GM23248 (cell line): ENCODE measurements around the gene CDCA5. TPM values are rescaled to one million over a fixed set of nuclear protein-coding genes. Genes with fewer than 3 reads are reported as not detected.

Experiments
- DNase-seq: peaks from one replicate; pipeline ENCODE4 v3.0.0-alpha.2; 2015
- H2AFZ ChIP-seq: fragments of 200-600 bp; sonication (generic); 2 replicates; pipeline ENCODE4 v1.6.1; 2016; ENCODE audit warnings: antibody characterized with exemption
- H3F3A ChIP-seq: fragments of 200-600 bp; sonication (generic); 2 replicates; pipeline ENCODE4 v1.6.1; 2016; ENCODE audit warnings: mild to moderate bottlenecking, antibody characterized with exemption, mixed run types; ENCODE audit not compliant: insufficient read depth
- H3K27ac ChIP-seq: fragments of 200-600 bp; sonication (generic); 2 replicates; pipeline ENCODE4 v1.5.1; 2016; ENCODE audit warnings: mild to moderate bottlenecking
- H3K27me3 ChIP-seq: fragments of 200-600 bp; sonication (generic); replicated peaks from 2 replicates; pipeline ENCODE4 v1.6.1; 2016; ENCODE audit warnings: mild to moderate bottlenecking; ENCODE audit not compliant: insufficient read depth
- H3K36me3 ChIP-seq: fragments of 200-600 bp; sonication (generic); 2 replicates; pipeline ENCODE4 v1.6.1; 2016; ENCODE audit warnings: low read depth, mild to moderate bottlenecking
- H3K4me1 ChIP-seq: fragments of 200-600 bp; sonication (generic); 2 replicates; pipeline ENCODE4 v1.6.1; 2016; ENCODE audit warnings: mild to moderate bottlenecking; ENCODE audit not compliant: insufficient read depth
- H3K4me2 ChIP-seq: fragments of 200-600 bp; sonication (generic); one replicate; pipeline ENCODE4 v1.6.1; 2016; ENCODE audit warnings: mild to moderate bottlenecking; ENCODE audit not compliant: unreplicated experiment
- H3K4me3 ChIP-seq: fragments of 200-600 bp; sonication (generic); 2 replicates; pipeline ENCODE4 v1.5.1; 2016; ENCODE audit warnings: mild to moderate bottlenecking
- H3K79me2 ChIP-seq: fragments of 200-600 bp; sonication (generic); 2 replicates; pipeline ENCODE4 v1.6.1; 2016; ENCODE audit warnings: mild to moderate bottlenecking; ENCODE audit not compliant: insufficient read depth
- H3K9ac ChIP-seq: fragments of 200-600 bp; sonication (generic); 2 replicates; pipeline ENCODE4 v1.6.1; 2016; ENCODE audit warnings: mild to moderate bottlenecking
- H3K9me2 ChIP-seq: fragments of 200-600 bp; sonication (generic); 2 replicates; pipeline ENCODE4 v1.6.1; 2016; ENCODE audit warnings: mixed run types, mild to moderate bottlenecking, moderate library complexity; ENCODE audit not compliant: insufficient read depth
- H3K9me3 ChIP-seq: fragments of 200-600 bp; sonication (generic); one replicate; pipeline ENCODE4 v1.6.1; 2017; ENCODE audit warnings: low read depth
- H4K20me1 ChIP-seq: fragments of 200-600 bp; sonication (generic); 2 replicates; pipeline ENCODE4 v1.6.0; 2016; ENCODE audit not compliant: insufficient read depth
- EZH2 ChIP-seq: fragments of 200-600 bp; sonication (generic); IDR thresholded peaks from 2 replicates; pipeline ENCODE4 v1.6.1; 2018; ENCODE audit warnings: antibody characterized with exemption, mild to moderate bottlenecking; ENCODE audit not compliant: insufficient read depth, poor library complexity, severe bottlenecking
- EZH2phosphoT487 ChIP-seq: fragments of 200-600 bp; sonication (generic); IDR thresholded peaks from 2 replicates; pipeline ENCODE4 v1.6.1; 2018; ENCODE audit warnings: antibody characterized with exemption, moderate library complexity, mild to moderate bottlenecking, low read depth; ENCODE audit not compliant: insufficient read depth
- WGBS, 2 experiments: methylation state at CpG; one replicate each; pipeline ENCODE4 v1.1.6; 2015 to 2017; ENCODE audit warnings: low lambda C conversion rate in 2 of 2, low coverage in 1 of 2; ENCODE audit errors: missing lambda C conversion rate in 2 of 2; 5-methylcytosine and 5-hydroxymethylcytosine counted together
- in situ Hi-C: fragments of 300-500 bp; cut with MboI; formaldehyde crosslinking; loops from 2 replicates; pipeline ENCODE4 v1.15.0; 2020
- polyA plus RNA-seq: library from polyadenylated mRNA; unstranded; fragments of >200 nt; fragmentation: Nextera tagmentation; extraction: Ambion mirVana; gene quantifications from 2 replicates; pipeline ENCODE4 v1.2.1, GENCODE V29; 2016
- total RNA-seq: library from RNA; depleted of rRNA; stranded (reverse); fragments of >200 nt; shearing (Covaris generic); gene quantifications from 2 replicates; pipeline ENCODE4 v1.2.3, GENCODE V29; 2014

Gene CDCA5
- total and polyA plus RNA-seq, 2 experiments from 2014 or later: 11.9 to 16.8 TPM

GRCh38 chr11:65078151-65078550 is 5.7 kb downstream of the CDCA5 start:
- Histone ChIP-seq H3K4me1 (no peaks in the 10 kb centered on the region), H3K4me2 (no peak overlapping the region), H4K20me1 (no peaks in the 10 kb centered on the region), H3K27me3 (no peaks in the 10 kb centered on the region), H3K9ac (no peak overlapping the region), H3K36me3 (no peaks in the 10 kb centered on the region), H3F3A (no peaks in the 10 kb centered on the region), H3K27ac (no peak overlapping the region), H2AFZ (no peak overlapping the region), H3K9me2 (no peaks in the 10 kb centered on the region), H3K79me2 (peaks cover 48% of the 10 kb centered on the region), H3K4me3 (no peak overlapping the region), H3K9me3 (no peaks in the 10 kb centered on the region)
- no peak for TF ChIP-seq EZH2phosphoT487
- TF ChIP-seq EZH2: no peak
- in situ Hi-C loops: no loop called here
- 69 to 80% methylated on average over 3 of the region's 3 CpGs for WGBS, 2 experiments
- peak; percentile 46 for DNase-seq

DNA sequence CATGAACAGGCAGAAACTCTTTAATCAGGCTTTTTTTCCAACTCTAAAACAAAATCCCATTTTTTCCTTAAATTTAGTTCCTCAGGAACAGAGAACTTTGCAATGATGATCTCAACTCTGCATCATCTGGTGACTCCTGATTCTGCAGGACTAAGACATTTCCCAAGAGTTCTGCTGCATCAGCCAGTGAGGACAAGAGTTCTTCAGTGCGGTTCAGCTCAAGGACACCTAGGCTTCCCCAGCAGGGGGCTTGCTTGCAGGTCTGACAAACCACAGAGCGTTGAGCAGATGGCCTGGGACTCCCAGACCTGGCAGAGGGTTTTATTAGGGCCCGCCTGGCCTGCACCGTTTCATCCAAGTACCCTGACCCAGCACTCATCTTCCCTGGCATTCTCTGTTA is 6.4 kb downstream of the CDCA5 start:
- Histone ChIP-seq H3K36me3 (no peaks in the 10 kb centered on the region), H3K9me2 (no peaks in the 10 kb centered on the region), H3K9ac (no peak overlapping the region), H3K4me3 (no peak overlapping the region), H3K27me3 (no peaks in the 10 kb centered on the region), H3K27ac (no peak overlapping the region), H3F3A (no peaks in the 10 kb centered on the region), H3K9me3 (no peaks in the 10 kb centered on the region), H2AFZ (no peak overlapping the region), H3K4me1 (no peaks in the 10 kb centered on the region), H4K20me1 (no peaks in the 10 kb centered on the region), H3K79me2 (peaks cover 41% of the 10 kb centered on the region), H3K4me2 (no peak overlapping the region)
- DNase-seq: peak; percentile 38
- WGBS, 2 experiments: 73 to 74% methylated on average over 4 of the region's 4 CpGs
- in situ Hi-C loops: no loop called here
- no peak for TF ChIP-seq EZH2
- no peak for TF ChIP-seq EZH2phosphoT487

GRCh38 chr11:65072631-65072966 is 11.2 kb downstream of the CDCA5 start:
- Histone ChIP-seq H3K27ac (no peak overlapping the region), H3K27me3 (no peaks in the 10 kb centered on the region), H2AFZ (no peak overlapping the region), H3K9ac (no peak overlapping the region), H3K79me2 (peaks cover under 1% of the 10 kb centered on the region; the same call in 1 of the 2 replicates), H3K4me2 (no peak overlapping the region), H3K9me3 (no peaks in the 10 kb centered on the region), H3K4me1 (no peaks in the 10 kb centered on the region), H3K9me2 (no peaks in the 10 kb centered on the region), H3K4me3 (no peak overlapping the region), H4K20me1 (no peaks in the 10 kb centered on the region), H3K36me3 (no peaks in the 10 kb centered on the region), H3F3A (no peaks in the 10 kb centered on the region)
- TF ChIP-seq EZH2phosphoT487 (no peak), EZH2 (no peak)
- DNase-seq: no peak
- 65 to 67% methylated on average over 1 of the region's 1 CpG for WGBS, 2 experiments
- in situ Hi-C loops: no loop called here

GRCh38 chr11:65071907-65072630 is 11.8 kb downstream of the CDCA5 start:
- H3K4me1 ChIP-seq: no peaks in the 10 kb centered on the region
- in situ Hi-C loops: no loop called here
- H3K9ac ChIP-seq: no peak overlapping the region
- DNase-seq: no peak
- H3K9me3 ChIP-seq: no peaks in the 10 kb centered on the region
- H3K27ac ChIP-seq: no peak overlapping the region
- H3K4me2 ChIP-seq: no peak overlapping the region
- no peaks in the 10 kb centered on the region for H4K20me1 ChIP-seq
- TF ChIP-seq EZH2phosphoT487 (no peak), EZH2 (no peak)
- H3K36me3 ChIP-seq: no peaks in the 10 kb centered on the region
- no peak overlapping the region for H3K4me3 ChIP-seq
- 58 to 67% methylated on average over 4 of the region's 4 CpGs for WGBS, 2 experiments
- no peaks in the 10 kb centered on the region for H3F3A ChIP-seq
- no peak overlapping the region for H2AFZ ChIP-seq
- H3K27me3 ChIP-seq: no peaks in the 10 kb centered on the region
- H3K79me2 ChIP-seq: no peaks in the 10 kb centered on the region
- H3K9me2 ChIP-seq: no peaks in the 10 kb centered on the region

DNA sequence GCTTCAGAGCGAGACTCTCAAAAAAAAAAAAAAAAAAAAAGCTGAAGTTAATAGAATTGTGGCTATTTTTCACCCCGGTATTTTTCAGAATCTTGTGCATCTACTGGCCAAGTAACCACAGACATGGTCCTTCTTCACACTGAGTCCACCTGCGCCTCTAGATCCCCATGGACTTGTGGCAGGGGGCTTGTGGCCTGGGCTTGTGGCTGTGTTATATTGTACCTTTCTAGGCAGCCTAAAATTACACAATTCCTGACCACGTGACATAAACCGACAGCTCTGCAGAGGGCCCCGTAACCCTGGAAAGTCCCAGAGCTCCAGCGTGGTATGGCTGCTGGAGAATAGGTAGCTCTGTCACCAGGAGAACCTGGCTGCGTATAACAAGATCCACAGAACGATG is 14.6 kb downstream of the CDCA5 start:
- no peak for TF ChIP-seq EZH2
- no peak for TF ChIP-seq EZH2phosphoT487
- no peaks in the 10 kb centered on the region for H3F3A ChIP-seq
- H3K9me2 ChIP-seq: no peaks in the 10 kb centered on the region
- 69 to 70% methylated on average over 9 of the region's 9 CpGs for WGBS, 2 experiments
- H3K4me2 ChIP-seq: no peak overlapping the region
- no peaks in the 10 kb centered on the region for H3K36me3 ChIP-seq
- no peaks in the 10 kb centered on the region for H3K79me2 ChIP-seq
- no peak overlapping the region for H3K9ac ChIP-seq
- H3K4me3 ChIP-seq: no peak overlapping the region
- no peaks in the 10 kb centered on the region for H3K27me3 ChIP-seq
- H3K4me1 ChIP-seq: no peaks in the 10 kb centered on the region
- no peak overlapping the region for H2AFZ ChIP-seq
- no peak overlapping the region for H3K27ac ChIP-seq
- no peaks in the 10 kb centered on the region for H3K9me3 ChIP-seq
- in situ Hi-C loops: no loop called here
- no peaks in the 10 kb centered on the region for H4K20me1 ChIP-seq
- DNase-seq: no peak
